Islet of Langerhans (tissue), 1 donor: ENCODE results near the gene GTPBP3.

Experiments used
- FAIRE-seq: peaks from one replicate; lab custom pipeline; 2011; peaks lifted over from hg19 to GRCh38; lab: Jason Lieb, UNC

Gene GTPBP3

GRCh38 chr19:17309965-17310461, 27.3 kb upstream of the GTPBP3 start:
- no peak for FAIRE-seq

GRCh38 chr19:17311455-17312188, 25.7 kb upstream of the GTPBP3 start:
- no peak for FAIRE-seq

DNA sequence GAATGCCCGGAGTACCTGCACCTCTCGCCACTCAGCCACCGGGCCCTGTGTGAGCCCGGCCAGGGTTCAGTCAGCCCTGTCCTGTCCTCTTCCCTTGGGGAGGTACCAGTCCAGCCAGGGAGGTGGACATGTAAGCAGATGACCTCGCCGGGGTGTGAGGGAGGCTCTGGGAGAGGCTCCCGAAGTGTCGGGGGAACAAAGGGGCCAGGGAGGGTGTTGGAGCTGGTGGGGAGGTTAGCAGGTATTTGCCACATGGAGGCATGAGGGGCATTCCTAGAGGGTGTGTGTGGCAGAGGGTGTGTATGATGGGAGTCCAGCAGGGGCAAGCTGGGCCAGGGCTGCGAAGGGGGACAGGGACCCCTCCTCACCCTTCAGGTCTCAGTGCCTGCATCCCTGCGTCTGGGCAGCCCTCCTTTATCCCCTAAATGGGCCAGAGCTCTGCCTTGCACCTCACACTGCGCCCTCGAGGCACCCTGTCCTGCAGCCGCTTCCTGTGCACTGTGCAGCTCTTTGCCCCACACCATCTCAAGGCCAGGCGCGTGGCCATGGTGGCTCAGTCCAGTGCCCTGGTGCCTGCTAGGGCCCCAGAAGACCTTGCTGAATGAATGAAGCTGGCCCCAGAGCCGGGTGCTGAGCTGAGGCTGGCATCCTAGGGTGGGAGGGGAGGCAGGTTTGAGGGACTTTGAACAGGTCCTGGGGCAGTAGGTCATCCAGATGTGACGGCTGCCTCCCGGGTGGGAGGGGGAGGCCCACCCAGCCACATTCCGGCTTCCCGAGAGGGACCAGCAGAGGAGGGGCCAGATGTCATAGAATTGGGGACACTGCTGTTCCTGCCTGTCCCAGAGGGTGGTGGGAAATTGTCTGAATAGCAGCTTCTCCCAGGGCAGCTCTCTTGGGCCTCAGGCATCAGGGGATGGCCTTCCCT, 24.9 kb upstream of the GTPBP3 start:
- no peak for FAIRE-seq

DNA sequence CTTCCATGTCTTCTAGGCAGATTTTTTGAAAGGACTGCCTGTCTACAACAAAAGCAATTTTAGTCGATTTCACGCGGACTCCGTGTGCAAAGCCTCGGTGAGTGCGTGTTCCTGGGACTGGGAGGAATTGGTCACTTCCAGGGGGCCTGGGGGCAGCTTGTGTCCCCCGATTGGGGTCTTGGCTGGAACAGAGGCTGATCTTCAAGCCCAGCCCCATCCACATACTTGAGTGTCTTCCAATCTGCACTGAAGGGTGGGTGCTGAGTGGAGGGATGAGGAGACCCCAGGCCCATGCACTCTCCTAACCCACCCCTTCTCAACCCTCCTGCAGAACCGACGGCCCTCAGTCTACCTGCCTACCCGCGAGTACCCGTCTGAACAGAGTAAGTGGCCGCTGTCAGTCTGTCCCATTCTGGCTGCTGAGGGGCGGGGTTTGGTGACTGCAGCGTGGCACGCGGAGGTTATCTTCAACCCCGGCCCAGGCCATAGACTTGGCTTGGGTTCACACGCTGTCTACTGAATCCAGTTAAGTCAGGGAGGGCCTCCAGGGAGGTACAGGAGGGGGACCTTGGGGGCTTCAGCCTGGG, 23.3 kb upstream of the GTPBP3 start:
- FAIRE-seq = no peak

GRCh38 chr19:17318966-17319365, 18.4 kb upstream of the GTPBP3 start:
- FAIRE-seq = no peak

DNA sequence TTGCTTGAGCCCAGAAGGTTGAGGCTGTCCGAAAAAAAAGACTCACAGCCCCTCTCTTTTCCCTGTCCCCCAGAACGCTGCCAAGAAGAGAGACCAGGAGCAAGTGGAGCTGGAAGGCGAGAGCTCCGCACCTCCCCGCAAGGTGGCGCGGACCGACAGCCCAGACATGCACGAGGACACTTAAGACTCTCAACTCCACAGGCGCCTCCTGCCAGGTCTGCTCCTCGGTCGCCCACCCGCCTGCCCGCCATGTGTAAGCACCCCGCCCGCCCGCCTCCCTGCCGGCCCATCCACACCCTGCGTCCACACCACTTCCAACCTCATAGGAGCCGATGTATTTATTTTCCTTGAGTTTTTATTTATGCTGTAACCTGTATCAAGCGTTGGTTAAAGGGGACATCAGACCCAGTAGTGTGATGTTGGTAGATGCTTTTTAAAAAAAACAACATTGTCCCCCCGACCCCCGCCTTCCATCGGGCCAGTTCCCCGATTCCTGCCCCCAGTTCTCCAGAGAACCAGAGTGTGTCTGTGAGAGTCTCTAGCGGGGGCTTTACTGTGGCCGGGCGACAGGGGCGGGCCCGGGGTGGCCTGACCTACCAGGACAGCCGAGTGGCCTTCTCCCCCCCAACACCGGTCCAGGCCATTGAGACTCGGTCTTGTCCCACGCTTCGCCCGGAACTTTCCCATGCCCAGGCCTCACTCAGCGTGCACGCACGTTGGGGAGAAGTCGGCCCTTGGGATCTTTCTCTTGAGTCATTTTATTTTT, 17.7 kb upstream of the GTPBP3 start:
- FAIRE-seq = no peak

DNA sequence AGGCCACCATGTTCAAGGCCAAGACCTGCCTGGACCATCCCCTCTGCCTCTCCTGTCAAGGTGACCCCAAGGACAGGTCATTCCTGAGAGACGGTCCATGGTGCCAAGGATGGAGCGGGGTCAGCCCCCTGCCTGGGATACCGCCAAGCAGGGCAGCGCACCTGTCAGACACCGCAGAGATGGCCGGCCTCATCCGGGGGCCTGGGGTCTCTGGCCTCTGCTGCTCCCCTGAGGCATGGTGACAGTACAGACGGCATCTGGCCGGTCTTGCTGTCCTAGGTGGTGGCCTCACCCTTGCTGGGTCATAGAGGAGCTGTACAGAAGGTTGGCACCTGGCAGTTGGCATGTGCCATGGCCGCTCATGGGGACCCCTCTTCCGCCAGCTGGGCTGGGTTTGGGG, 16.9 kb upstream of the GTPBP3 start:
- no peak for FAIRE-seq

GRCh38 chr19:17321655-17322489, 15.5 kb upstream of the GTPBP3 start:
- no peak for FAIRE-seq

DNA sequence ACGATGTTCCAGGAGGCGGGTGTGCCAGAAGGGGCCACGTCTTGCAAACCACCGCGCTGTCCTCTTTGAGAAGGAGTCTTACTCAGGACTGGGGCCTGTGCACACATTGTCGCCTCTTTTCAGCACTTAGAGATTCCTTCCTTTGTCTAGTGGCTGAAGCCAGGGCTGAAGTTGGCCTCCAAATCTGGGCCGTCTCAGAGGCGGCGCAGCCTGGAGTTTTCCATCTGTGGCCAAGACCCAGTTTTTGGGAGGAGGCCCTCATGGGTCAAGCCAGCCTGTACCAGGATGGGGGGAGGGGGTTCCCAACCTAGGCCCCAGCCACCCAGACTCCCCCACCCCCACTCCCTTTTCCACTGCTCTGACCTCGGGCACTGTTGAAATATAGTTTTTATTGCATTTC, 14.5 kb upstream of the GTPBP3 start:
- FAIRE-seq = no peak

- no peak for FAIRE-seq
Measured at GRCh38 chr19:17323300-17323963, 13.9 kb upstream of the GTPBP3 start.

DNA sequence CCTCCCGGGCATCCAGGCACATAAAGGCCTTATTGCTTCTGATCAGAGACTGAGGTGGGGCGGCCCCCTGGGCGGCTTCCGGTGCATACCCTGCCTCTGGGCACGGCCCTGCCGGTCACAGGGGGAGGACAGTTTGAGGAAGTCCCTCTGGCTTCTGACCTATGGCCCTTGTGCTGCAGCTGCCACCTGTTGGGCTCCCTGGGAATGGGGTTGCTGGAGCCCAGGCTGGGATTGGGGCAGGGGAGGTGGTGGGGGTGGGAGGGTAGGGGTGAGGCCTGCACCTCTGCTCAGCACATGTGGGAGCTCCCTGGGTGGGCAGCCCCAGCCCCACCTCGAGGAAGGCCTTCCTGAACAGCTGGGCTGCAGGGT, 13.4 kb upstream of the GTPBP3 start:
- no peak for FAIRE-seq

- FAIRE-seq = no peak
Measured at GRCh38 chr19:17324357-17325114, 12.8 kb upstream of the GTPBP3 start.

GRCh38 chr19:17325133-17325532, 12.2 kb upstream of the GTPBP3 start:
- FAIRE-seq = no peak

GRCh38 chr19:17325881-17326594, 11.3 kb upstream of the GTPBP3 start:
- no peak for FAIRE-seq

DNA sequence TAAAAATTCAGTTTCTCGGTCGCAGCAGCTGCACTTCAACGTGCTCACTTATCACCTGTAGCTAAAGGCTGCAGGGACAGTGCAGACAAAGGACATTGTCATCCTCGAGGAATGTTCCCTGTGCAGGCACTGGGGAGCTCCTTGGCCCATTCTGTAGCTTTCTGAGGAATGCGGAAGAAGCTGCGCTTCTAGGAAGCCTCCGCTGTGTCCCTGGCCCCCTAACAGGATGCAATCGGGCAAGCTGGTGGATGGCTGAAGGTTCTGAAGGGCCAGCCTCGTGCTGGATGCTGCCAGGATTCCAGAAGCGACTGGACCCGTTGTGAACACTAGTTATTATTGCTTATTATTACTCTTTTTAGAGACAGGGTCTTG, 10.8 kb upstream of the GTPBP3 start:
- no peak for FAIRE-seq

DNA sequence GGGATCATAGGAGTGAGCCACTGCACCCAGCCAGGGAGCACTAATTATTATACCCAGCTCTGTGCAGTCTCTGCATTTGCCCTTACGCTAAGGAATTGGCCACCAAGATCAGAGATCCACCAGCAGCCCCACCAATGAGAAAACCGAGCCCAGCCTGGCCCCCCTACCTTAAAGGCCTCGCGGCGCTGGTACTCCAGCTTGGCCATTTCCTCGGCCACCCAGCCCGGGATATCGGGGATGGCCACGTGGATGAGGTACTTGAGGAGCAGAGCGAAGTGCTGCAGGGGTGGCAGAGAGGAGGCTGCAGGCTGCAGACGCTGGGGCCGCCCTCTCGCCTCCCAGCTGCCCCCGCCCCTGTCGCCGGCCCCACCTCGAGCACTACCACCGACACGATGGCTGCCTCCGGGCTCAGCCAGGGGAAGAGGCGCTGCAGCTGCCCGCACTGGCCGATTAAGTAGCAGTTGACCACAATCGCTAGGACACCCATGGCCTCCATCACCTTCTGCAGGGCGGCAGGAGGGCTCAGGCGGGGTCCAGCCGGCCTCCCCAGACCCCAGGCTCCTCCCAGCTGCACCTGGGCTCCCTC, 10.2 kb upstream of the GTPBP3 start:
- FAIRE-seq = no peak

GRCh38 chr19:17327654-17328516, 9.5 kb upstream of the GTPBP3 start:
- FAIRE-seq = no peak
